Thoracic aorta (tissue), 2 donors: Measurements from ENCODE around the gene COPG1. TPM values are rescaled to one million over a fixed set of nuclear protein-coding genes. Genes with fewer than 3 reads are reported as not detected.

ENCODE experiments used
- ATAC-seq: fragments of 150-250 bp; one replicate; pipeline ENCODE4 v1.8.0; 2017; ENCODE audit warnings: low read depth; ENCODE audit not compliant: insufficient number of reproducible peaks, low FRiP score
- DNase-seq: peaks from one replicate; pipeline ENCODE4 v3.0.0-alpha.2; 2020; ENCODE audit warnings: low spot score
- H3K27ac ChIP-seq, 2 donors: fragments of 200-600 bp; sonication (generic); 1 replicate in 1 of 2; 2 replicates in 1 of 2; pipeline ENCODE4 v1.5.1; 2016; ENCODE audit warnings: mild to moderate bottlenecking in 2 of 2, moderate library complexity in 2 of 2
- H3K27me3 ChIP-seq: fragments of 200-600 bp; sonication (generic); replicated peaks from 2 replicates; pipeline ENCODE4 v1.6.0; 2016; ENCODE audit warnings: mild to moderate bottlenecking; ENCODE audit not compliant: insufficient read depth
- H3K36me3 ChIP-seq: fragments of 200-600 bp; sonication (generic); one replicate; pipeline ENCODE4 v1.5.1; 2016
- H3K4me1 ChIP-seq, 2 donors: fragments of 200-600 bp; sonication (generic); 1 replicate in 1 of 2; 2 replicates in 1 of 2; pipeline versions ENCODE4 v1.5.1 to v1.6.0; 2016; ENCODE audit warnings: low read depth in 2 of 2, mild to moderate bottlenecking in 1 of 2; ENCODE audit not compliant: control insufficient read depth in 1 of 2
- H3K4me3 ChIP-seq: fragments of 200-600 bp; sonication (generic); 2 replicates; pipeline ENCODE4 v1.5.1; 2016; ENCODE audit warnings: mild to moderate bottlenecking
- H3K9me3 ChIP-seq: fragments of 200-600 bp; sonication (generic); 2 replicates; pipeline ENCODE4 v1.5.1; 2016
- CTCF ChIP-seq: fragments of 200-600 bp; sonication (generic); IDR thresholded peaks from one replicate; pipeline ENCODE4 v1.5.1; 2019; ENCODE audit warnings: antibody characterized with exemption
- total RNA-seq, 2 donors: library from RNA; depleted of rRNA; stranded (reverse); fragments of >200 nt; gene quantifications; one replicate each; pipeline versions ENCODE4 v1.1.0 to v1.2.3, GENCODE V29; 2016

COPG1 gene
- total RNA-seq, 2 donors from 2014 or later = 126 to 141 TPM

DNA sequence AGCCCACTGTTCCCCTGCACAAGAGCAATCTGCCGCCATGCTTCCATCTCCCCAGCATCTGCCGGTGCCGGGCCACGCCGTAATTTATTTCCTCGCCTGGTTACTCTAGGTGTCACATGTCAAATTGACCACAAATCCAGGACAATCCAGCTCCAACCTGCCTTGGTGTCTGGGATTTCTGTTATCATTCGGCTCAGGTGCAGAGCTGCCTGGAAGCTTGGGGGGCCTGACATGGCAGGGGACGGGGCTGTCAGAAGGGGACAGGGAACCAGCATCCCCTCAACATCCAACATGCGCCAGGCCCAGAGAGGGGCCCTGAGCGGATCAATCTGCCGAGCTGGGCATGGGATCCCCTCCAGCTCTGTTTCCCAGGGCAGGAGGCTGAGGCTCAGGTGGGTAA lies 77.2 kb downstream of the COPG1 start:
- TF ChIP-seq CTCF = no peak
- Histone ChIP-seq H3K27ac (no peak overlapping the region), H3K4me3 (no peak overlapping the region), H3K27me3 (no peaks in the 10 kb centered on the region), H3K36me3 (peaks cover 3% of the 10 kb centered on the region), H3K9me3 (no peaks in the 10 kb centered on the region), H3K4me1 (no peaks in the 10 kb centered on the region)
- no peak for DNase-seq
- no peak for ATAC-seq

Other genes with a start within 250 kb of the COPG1 start
- 1 to 10 TPM in 1 of 2 donors, not detected in 1; 1.4 TPM for gene EFCC1, start 248.3 kb upstream of the COPG1 start, total RNA-seq
- not detected for gene GP9, start 188.8 kb upstream of the COPG1 start, total RNA-seq
- 10 to 100 TPM; 26.4 to 53.5 TPM for gene RAB43, start 127.8 kb upstream of the COPG1 start, total RNA-seq
- gene ISY1, start 88.5 kb upstream of the COPG1 start, total RNA-seq = 10 to 100 TPM in 1 of 2 donors, 1 to 10 TPM in 1; 7.7 to 16.4 TPM
- 100 to 1,000 TPM; 308 to 459 TPM for gene CNBP, start 65.7 kb upstream of the COPG1 start, total RNA-seq
- gene HMCES, start 29.3 kb downstream of the COPG1 start, total RNA-seq = 10 to 100 TPM; 12.0 to 23.9 TPM
- under 1 TPM in 1 of 2 donors, not detected in 1; 0.68 TPM for gene EFCAB12, start 179.0 kb downstream of the COPG1 start, total RNA-seq
- gene MBD4, start 190.3 kb downstream of the COPG1 start, total RNA-seq = 10 to 100 TPM; 23.0 to 32.5 TPM
- 10 to 100 TPM; 50.1 to 61.9 TPM for gene IFT122, start 190.6 kb downstream of the COPG1 start, total RNA-seq